Activated CD4-positive, alpha-beta memory T cell treated with anti-CD3 and anti-CD28 coated beads for 36 hours (primary cell): Measurements from ENCODE around the gene FGD4. TPM values are rescaled to one million over a fixed set of nuclear protein-coding genes. Genes with fewer than 3 reads are reported as not detected.
"Not testable (repeated sequence)": the region's sequence is repeated elsewhere in the genome, so short reads cannot be mapped to it uniquely, and the experiment has no call there.

Experiments
- CTCF ChIA-PET: fragments of 350-600 bp; sonication (Branson Sonifier 250); formaldehyde crosslinking; loops from one replicate; lab custom pipeline; 2021; ENCODE audit warnings: antibody characterized with exemption, inconsistent platforms; lab: Charles Lee
- POLR2A ChIA-PET: fragments of 350-600 bp; sonication (Branson Sonifier 250); formaldehyde crosslinking; loops from one replicate; lab custom pipeline; 2021; ENCODE audit warnings: antibody characterized with exemption; lab: Charles Lee
- DNase-seq: peaks from one replicate; pipeline ENCODE4 v3.0.0-alpha.2; 2020
- H3K27ac Mint-ChIP-seq: one replicate; pipeline ENCODE4 v1.8.0; 2021; ENCODE audit warnings: mixed read lengths
- H3K27me3 Mint-ChIP-seq: one replicate; pipeline ENCODE4 v1.8.0; 2021; ENCODE audit warnings: mixed read lengths
- H3K36me3 Mint-ChIP-seq: one replicate; pipeline ENCODE4 v1.8.0; 2021; ENCODE audit warnings: mixed read lengths
- H3K4me1 Mint-ChIP-seq: one replicate; pipeline ENCODE4 v1.8.0; 2021; ENCODE audit warnings: low read depth, mixed read lengths
- H3K4me3 Mint-ChIP-seq: one replicate; pipeline ENCODE4 v1.8.0; 2021; ENCODE audit warnings: mild to moderate bottlenecking, mixed read lengths
- H3K9me3 Mint-ChIP-seq: one replicate; pipeline ENCODE4 v1.8.0; 2021; ENCODE audit warnings: mixed read lengths
- intact Hi-C: fragments of 100-400 bp; cut with micrococcal nuclease; formaldehyde crosslinking; loops from one replicate; pipeline ENCODE4 v1.15.1; 2023
- total RNA-seq, 2 experiments: library from RNA; stranded (reverse); gene quantifications; one replicate each; pipeline ENCODE4 v1.2.3, GENCODE V29; 2021

The FGD4 gene
- total RNA-seq, 2 experiments from 2014 or later = 0.19 to 0.22 TPM

DNA sequence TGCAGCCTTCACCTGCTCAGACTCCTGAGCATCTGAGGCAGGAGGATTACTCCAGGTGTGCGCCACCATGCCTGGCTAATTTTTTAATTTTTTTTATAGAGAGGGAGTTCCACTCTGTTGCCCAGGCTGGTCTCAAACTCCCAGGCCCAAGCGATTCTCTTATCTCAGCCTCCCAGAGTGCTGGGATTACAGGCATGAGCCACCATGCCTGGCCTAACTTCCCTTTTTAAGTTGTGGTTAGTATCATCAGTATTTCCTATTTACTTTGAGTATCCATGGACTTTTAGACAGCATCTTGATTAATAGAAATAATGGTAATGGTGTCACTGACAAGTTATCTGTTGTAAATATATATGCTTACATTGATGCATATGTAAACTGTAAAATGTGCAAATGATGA, 116.9 kb downstream of the FGD4 start:
- no peak for DNase-seq
- POLR2A ChIA-PET = no interaction called here
- Mint-ChIP-seq H3K27me3 (peaks cover 9% of the 10 kb centered on the region), H3K9me3 (no peaks in the 10 kb centered on the region), H3K4me3 (no peak overlapping the region), H3K36me3 (no peaks in the 10 kb centered on the region), H3K4me1 (no peaks in the 10 kb centered on the region), H3K27ac (no peak overlapping the region)
- CTCF ChIA-PET = no interaction called here
- intact Hi-C loops = no loop called here

DNA sequence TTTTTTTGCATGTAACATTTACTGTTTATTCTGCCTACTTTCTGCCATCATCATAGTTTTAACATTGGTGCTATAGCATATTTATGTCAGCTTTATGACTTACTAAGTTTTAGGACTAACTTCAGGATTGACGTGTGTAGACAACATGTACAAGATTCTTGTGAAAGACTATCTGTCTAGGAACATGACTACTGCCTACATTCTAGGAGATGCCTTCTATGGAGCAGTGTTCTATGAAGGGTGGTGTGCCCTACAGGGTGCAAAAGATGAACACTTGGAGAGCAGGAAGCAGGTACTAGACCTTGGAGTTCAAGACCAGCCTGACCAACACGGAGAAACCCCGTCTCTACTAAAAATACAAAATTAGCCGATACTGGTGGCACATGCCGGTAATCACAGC, 118.6 kb downstream of the FGD4 start:
- no peak for DNase-seq
- intact Hi-C loops = no loop called here
- H3K27me3 Mint-ChIP-seq = peaks cover 8% of the 10 kb centered on the region
- no peaks in the 10 kb centered on the region for H3K4me1 Mint-ChIP-seq
- no peak overlapping the region for H3K27ac Mint-ChIP-seq
- ChIA-PET POLR2A (no interaction called here), CTCF (no interaction called here)
- H3K9me3 Mint-ChIP-seq = no peaks in the 10 kb centered on the region
- no peak overlapping the region for H3K4me3 Mint-ChIP-seq
- H3K36me3 Mint-ChIP-seq = no peaks in the 10 kb centered on the region

DNA sequence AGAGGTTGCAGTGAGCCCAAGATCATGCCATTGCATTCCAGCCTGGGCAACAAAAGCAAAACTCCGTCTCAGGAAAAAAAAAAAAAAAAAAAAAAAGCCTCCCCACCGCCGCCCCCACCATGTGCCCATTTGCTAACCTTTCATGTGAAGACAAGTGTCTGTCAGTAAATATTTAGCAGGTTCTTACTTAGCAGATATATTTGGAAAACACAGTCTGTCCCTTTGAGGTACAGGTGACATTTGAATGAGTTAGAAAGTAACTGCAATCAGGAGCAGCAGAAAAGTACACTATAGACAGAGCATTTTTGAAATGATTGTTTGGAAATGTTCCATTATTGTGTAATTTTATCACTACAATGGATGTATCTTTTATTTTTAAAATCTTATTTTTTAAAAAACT, 119.7 kb downstream of the FGD4 start:
- ChIA-PET POLR2A (no interaction called here), CTCF (no interaction called here)
- Mint-ChIP-seq H3K4me3 (no peak overlapping the region), H3K4me1 (no peaks in the 10 kb centered on the region), H3K9me3 (no peaks in the 10 kb centered on the region), H3K36me3 (no peaks in the 10 kb centered on the region), H3K27ac (no peak overlapping the region), H3K27me3 (peaks cover 5% of the 10 kb centered on the region)
- intact Hi-C loops = no loop called here
- no peak for DNase-seq

DNA sequence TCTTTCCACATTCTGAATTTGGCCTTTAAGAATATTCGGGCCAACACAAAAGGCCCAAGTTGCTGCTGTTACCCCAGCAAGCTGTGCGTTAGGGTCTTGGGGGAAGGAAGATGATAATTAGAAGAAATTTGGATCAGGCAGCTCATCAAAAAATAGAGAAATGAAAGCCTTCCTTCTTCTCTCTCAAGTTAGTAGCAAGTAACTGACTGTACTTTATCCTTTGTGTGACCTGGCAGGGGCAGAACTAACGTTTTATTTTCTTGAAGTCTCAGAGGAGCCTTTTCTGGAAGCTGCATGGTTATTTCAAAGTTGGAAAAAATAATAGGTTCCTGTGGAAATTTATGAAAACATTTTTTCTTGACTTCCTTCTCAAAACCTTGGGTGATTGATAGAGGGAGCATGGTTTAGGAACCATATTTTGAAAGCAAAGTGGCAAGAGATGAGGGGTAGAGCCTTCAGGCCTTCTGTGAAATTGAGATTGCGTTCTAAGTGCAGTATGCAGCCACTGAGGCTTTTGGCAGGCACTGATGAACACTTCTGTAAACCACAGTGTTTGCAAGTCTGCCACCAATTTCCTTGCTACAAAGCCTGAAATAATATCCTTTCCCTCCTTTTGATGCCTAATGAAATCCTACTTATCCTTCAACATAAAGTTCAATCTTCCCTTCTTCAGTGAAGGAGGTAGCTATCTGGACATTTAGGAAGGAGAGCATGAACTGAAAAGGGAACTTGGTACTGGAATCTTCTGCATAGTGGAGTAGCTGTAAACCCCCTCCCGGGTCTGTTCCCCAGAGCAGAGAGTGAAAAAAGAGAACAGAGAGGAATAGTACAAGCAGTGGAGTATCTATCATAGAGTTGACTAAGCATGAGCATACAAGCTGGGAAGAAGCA, 123.2 kb downstream of the FGD4 start:
- no peaks in the 10 kb centered on the region for H3K4me1 Mint-ChIP-seq
- no peak overlapping the region for H3K27ac Mint-ChIP-seq
- intact Hi-C loops = no loop called here
- H3K9me3 Mint-ChIP-seq = no peaks in the 10 kb centered on the region
- ChIA-PET POLR2A (no interaction called here), CTCF (interaction anchor here (0.7 to 1.9 kb wide), 2 partner anchors 30 to 66 kb away, joined by 3 to 8 read pairs; no protein-coding TSS in a partner anchor)
- no peak for DNase-seq
- no peaks in the 10 kb centered on the region for H3K36me3 Mint-ChIP-seq
- no peak overlapping the region for H3K4me3 Mint-ChIP-seq
- H3K27me3 Mint-ChIP-seq = peaks cover 5% of the 10 kb centered on the region

DNA sequence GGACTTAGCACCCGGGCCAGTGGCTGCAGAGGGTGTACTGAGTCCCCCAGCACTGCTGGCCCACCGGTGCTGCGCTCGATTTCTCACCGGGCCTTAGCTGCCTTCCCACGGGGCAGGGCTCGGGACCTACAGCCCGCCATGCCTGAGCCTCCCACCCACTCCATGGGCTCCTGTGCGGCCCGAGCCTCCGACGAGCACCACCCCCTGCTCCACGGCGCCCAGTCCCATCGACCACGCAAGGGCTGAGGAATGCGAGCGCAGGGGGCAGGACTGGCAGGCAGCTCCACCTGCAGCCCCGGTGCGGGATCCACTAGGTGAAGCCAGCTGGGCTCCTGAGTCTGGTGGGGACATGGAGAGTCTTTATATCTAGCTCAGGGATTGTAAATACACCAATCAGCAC, 126.4 kb downstream of the FGD4 start:
- H3K4me3 Mint-ChIP-seq, H3K4me1 Mint-ChIP-seq, intact Hi-C loops, CTCF ChIA-PET, H3K27me3 Mint-ChIP-seq, DNase-seq, POLR2A ChIA-PET, H3K36me3 Mint-ChIP-seq, H3K27ac Mint-ChIP-seq, H3K9me3 Mint-ChIP-seq: not testable (repeated sequence)

DNA sequence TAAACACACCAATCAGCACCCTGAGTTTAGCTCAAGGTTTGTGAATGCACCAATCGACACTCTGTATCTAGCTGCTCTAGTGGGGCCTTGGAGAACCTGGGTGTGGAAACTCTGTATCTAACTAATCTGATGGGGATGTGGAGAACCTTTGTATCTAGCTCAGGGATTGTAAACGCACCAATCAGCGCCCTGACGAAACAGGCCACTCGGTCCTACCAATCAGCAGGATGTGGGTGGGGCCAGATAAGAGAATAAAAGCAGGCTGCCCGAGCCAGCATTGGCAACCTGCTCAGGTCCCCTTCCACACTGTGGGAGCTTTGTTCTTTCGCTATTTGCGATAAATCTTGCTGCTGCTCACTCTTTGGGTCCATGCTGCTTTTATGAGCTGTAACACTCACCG, 127.0 kb downstream of the FGD4 start:
- not testable (repeated sequence) for H3K36me3 Mint-ChIP-seq

DNA sequence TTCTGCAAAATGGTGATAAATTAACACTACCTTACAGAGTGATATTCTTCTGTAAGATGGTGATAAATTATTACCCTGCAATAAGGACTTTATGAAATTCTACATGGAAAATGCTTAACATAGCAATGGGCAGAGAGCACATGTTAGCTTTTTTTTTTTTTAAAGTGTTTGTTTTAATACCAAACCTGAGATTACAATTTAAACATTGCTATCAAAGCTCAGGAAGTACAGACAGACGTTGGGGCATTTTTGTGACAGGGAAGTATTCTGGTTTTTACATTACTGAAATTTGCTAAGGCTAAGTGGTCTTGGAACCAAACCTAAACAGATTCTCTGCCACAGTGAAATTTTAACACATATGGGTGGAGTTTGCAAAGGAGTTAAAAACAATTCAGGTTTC, 133.1 kb downstream of the FGD4 start:
- CTCF ChIA-PET = no interaction called here

More for the DNA sequence above, 127.0 kb downstream of the FGD4 start:
- intact Hi-C loops, H3K4me1 Mint-ChIP-seq, H3K4me3 Mint-ChIP-seq, H3K9me3 Mint-ChIP-seq, H3K27me3 Mint-ChIP-seq, H3K27ac Mint-ChIP-seq, POLR2A ChIA-PET, DNase-seq: not testable (repeated sequence)
- CTCF ChIA-PET = interaction anchor here (0.9 kb wide), 1 partner anchor 11 kb away, joined by 3 read pairs; no protein-coding TSS in a partner anchor

DNA sequence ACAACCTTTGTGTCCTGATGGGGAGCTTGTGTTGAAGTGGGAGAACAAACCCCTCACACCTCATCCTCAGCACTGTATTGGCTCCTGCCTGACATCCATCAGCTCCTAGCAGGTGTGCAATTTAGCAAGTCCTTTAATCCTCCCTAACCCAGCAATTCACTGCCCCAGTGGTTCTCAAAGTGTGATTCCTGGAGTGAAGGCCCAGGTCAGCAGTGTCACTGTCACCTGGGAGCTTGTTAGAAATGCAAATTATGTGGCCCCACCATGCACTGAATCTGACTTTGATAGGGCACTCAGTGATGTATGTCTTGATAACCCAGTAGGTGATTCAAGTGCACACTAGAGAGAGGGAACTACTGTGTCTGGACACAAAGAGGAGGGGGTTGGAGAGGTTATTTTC, 133.6 kb downstream of the FGD4 start:
- H3K27ac Mint-ChIP-seq = no peak overlapping the region
- POLR2A ChIA-PET = no interaction called here
- H3K27me3 Mint-ChIP-seq = peaks cover 4% of the 10 kb centered on the region
- CTCF ChIA-PET = interaction anchor here (0.6 kb wide), 1 partner anchor 1050 kb away, joined by 3 read pairs; no protein-coding TSS in a partner anchor
- no peak overlapping the region for H3K4me3 Mint-ChIP-seq
- no peak for DNase-seq
- peaks cover 12% of the 10 kb centered on the region for H3K4me1 Mint-ChIP-seq
- H3K36me3 Mint-ChIP-seq = no peaks in the 10 kb centered on the region
- no peaks in the 10 kb centered on the region for H3K9me3 Mint-ChIP-seq
- intact Hi-C loops = no loop called here

More for the DNA sequence above, 133.1 kb downstream of the FGD4 start:
- H3K36me3 Mint-ChIP-seq = no peaks in the 10 kb centered on the region
- peaks cover 12% of the 10 kb centered on the region for H3K4me1 Mint-ChIP-seq
- H3K4me3 Mint-ChIP-seq = no peak overlapping the region
- POLR2A ChIA-PET = no interaction called here
- intact Hi-C loops = no loop called here
- peaks cover 4% of the 10 kb centered on the region for H3K27me3 Mint-ChIP-seq
- H3K9me3 Mint-ChIP-seq = no peaks in the 10 kb centered on the region
- no peak for DNase-seq
- H3K27ac Mint-ChIP-seq = no peak overlapping the region

DNA sequence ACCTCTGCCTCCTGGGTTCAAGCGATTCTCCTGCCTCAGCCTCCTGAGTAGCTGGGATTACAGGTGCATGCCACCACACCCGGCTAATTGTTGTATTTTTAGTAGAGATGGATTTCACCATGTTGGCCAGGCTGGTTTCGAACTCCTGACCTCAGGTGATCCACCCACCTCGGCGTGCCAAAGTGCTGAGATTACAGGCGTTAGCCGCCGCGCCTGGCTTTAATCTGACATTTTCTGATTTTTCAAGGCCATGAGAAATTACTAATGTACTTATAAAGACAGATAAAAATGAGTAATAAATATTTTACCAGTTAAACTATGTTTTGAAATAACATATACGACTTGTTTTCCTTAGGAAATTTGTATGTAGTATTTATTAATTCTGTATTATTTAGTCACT, 134.1 kb downstream of the FGD4 start:
- DNase-seq, H3K9me3 Mint-ChIP-seq, POLR2A ChIA-PET, H3K27me3 Mint-ChIP-seq, H3K27ac Mint-ChIP-seq, H3K36me3 Mint-ChIP-seq, intact Hi-C loops, H3K4me3 Mint-ChIP-seq: not testable (repeated sequence)
- CTCF ChIA-PET = interaction anchor here (0.6 kb wide), 1 partner anchor 1050 kb away, joined by 3 read pairs; no protein-coding TSS in a partner anchor
- H3K4me1 Mint-ChIP-seq = peaks cover 12% of the 10 kb centered on the region

DNA sequence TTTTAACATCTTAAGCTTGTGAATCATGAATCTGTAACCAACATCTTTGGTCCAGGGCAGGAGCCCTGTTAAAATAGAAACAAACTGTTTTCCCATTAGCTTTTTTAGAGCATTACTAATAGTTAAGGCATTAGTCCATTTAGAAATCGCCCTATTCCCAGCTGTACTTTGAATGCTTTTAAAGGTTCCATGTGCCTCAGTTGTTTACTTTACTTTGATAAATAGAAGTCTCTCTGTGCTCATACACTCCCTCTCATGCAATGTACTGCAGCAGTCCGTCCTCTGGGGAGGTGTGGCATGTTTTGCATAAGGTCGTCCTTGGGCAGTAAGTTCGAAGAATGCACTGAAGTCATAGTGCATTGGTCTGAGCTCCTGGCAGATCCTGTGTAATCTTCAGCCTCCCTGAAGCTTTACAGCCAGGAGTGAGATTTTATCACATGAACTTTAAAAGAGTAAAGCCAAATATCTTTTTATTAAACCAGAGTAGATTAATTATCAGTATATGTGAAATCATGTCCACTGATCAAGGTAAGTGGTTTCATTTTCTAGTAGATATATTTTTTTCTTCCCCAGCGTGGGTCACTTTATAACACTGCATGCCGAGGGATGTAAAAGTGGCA, 134.7 kb downstream of the FGD4 start:
- Mint-ChIP-seq H3K36me3 (no peaks in the 10 kb centered on the region), H3K4me1 (peaks cover 12% of the 10 kb centered on the region), H3K27ac (no peak overlapping the region)

DNA sequence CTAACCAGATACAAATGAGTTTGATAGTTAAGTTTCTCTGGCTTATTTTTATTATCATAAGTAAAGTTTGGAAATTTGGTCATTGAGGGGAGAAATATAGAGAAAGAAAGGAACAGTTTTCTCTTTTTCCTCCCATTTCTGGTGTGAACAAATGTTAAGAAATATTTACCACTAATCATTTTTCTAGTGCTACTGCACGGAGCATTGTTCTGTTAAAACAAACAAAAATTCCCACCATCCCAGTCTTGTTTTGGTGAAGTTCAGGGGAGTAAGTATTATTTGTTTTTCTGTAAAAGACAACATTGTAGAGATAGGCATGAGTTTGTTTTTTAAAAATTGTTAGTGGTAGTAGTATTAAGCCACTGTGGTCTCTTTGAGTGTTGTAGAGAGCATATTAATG, 135.3 kb downstream of the FGD4 start:
- intact Hi-C loops = no loop called here
- DNase-seq = no peak
- peaks cover 12% of the 10 kb centered on the region for H3K4me1 Mint-ChIP-seq
- no peak overlapping the region for H3K27ac Mint-ChIP-seq
- H3K9me3 Mint-ChIP-seq = no peaks in the 10 kb centered on the region
- H3K36me3 Mint-ChIP-seq = no peaks in the 10 kb centered on the region
- POLR2A ChIA-PET = no interaction called here
- peaks cover 7% of the 10 kb centered on the region for H3K27me3 Mint-ChIP-seq
- no peak overlapping the region for H3K4me3 Mint-ChIP-seq
- CTCF ChIA-PET = no interaction called here

More for the DNA sequence above, 134.7 kb downstream of the FGD4 start:
- no peak overlapping the region for H3K4me3 Mint-ChIP-seq
- H3K27me3 Mint-ChIP-seq = peaks cover 7% of the 10 kb centered on the region
- intact Hi-C loops = no loop called here
- no peak for DNase-seq
- H3K9me3 Mint-ChIP-seq = no peaks in the 10 kb centered on the region
- ChIA-PET POLR2A (no interaction called here), CTCF (no interaction called here)

DNA sequence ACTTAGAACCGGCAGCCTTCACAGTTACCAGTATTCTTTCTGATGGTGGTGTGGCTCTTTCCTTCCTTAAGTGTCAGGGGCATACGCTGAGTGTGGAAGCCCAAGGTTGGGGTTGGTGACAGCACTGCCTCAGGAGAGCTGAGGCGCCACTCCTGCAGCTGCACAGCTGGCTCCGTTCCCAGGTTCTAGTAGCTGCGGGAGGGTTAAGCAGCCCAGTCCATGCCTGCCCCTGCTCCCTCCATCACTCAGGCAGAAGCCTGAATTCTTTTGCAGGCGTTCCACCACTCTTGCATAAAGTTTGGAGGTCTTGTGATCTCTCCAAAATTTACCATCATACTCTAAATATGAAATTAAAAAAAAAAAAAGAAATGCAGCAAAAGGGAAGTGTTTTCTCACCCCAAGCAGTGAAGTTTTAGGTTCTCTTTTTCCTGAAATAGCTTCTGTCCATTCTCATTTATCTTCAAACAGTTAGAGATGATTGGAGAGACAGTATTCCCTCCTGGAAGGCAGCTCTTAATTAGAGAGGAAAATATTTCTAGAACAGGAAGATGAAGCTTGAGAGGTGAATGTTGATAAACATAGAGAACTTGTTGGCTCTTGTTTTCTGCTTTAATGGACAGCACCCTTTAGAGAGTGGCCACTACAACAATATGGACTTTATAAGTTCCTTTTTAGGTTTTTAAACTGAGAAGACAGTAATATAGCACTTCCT, 136.1 kb downstream of the FGD4 start:
- no peak for DNase-seq

More for the DNA sequence above, 136.1 kb downstream of the FGD4 start:
- Mint-ChIP-seq H3K36me3 (no peaks in the 10 kb centered on the region), H3K27ac (no peak overlapping the region), H3K4me3 (no peak overlapping the region), H3K9me3 (no peaks in the 10 kb centered on the region), H3K4me1 (peaks cover 12% of the 10 kb centered on the region), H3K27me3 (peaks cover 10% of the 10 kb centered on the region)
- intact Hi-C loops = no loop called here
- ChIA-PET CTCF (interaction anchor here (0.6 kb wide), 1 partner anchor 1485 kb away, joined by 3 read pairs; no protein-coding TSS in a partner anchor), POLR2A (no interaction called here)
